GM18502 (cell line): Measurements from ENCODE around the gene GSTM1.
"Not testable (repeated sequence)": the region's sequence is repeated elsewhere in the genome, so short reads cannot be mapped to it uniquely, and the experiment has no call there.

Experiments used
- ATAC-seq: cut with Tn5 transposase; IDR thresholded peaks from one replicate; pipeline ENCODE4 v1.9.1; 2021; ENCODE audit warnings: mild to moderate bottlenecking; ENCODE audit not compliant: unreplicated experiment, poor library complexity

GSTM1 gene

DNA sequence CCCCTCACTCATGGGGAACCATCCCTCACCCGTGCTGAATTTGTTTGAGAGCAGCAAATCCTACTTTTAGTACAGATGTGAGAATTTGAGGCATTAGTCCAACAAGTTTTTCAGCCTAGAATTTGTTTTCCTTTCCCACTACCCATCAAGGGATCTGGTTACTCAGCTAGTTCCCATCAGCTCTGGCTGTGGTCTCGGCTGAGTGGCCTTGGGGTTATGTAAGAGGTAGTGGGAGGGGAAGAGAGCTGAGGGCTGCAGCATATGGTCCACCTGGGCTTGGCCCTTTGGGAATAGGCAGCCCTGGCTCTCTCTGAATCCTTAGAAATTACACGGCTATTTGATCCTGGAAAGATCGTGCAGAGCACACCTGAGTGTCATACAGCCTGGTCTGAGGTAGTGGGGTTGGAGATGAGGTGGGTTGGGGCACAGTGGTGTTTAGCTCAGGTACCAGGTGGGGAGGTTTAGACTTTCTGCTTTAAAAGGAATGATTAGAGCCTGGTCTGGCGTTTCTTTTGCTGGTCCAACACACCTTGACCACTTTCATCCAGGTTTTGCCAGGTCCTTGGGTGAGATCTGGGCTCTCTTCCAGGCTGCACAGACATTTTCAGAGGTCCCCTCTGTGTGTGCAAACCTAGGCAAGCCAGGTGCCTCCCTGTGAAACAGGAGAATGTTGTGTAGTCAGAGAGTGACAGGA lies 27.5 kb upstream of the GSTM1 start:
- ATAC-seq, result no peak

DNA sequence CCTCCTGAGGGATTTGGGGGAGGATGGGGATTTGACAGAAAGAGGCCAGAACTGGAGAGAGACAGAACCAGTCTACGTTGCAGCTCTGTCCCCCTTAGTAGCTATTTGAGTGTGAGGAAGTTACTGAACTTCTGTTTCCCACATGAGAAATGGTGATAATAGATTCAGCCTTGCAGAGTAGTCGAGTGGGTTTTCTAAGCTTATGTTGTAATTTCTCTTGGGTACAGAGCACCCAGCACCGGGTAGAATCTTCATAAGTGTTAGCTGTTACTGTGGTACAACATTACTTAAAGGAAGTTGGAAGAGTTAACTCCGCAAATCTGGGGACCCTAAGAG lies 27.0 kb upstream of the GSTM1 start:
- not testable (repeated sequence) for ATAC-seq

DNA sequence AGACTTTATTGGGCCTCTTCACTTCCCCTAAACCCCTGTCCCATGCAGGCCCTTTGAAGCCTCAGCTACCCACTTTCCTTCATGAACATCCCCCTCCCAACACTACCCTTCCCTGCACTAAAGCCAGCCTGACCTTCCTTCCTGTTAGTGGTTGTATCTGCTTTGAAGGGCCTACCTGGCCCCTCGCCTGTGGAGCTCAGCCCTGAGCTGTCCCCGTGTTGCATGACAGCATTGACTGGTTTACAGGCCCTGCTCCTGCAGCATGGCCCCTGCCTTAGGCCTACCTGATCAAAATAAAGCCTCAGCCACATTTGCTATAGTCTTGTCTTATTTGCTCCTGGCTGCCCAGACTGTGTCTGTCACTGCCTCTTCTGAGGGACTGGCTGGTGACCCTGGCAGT lies 26.2 kb upstream of the GSTM1 start:
- ATAC-seq, result no peak

DNA sequence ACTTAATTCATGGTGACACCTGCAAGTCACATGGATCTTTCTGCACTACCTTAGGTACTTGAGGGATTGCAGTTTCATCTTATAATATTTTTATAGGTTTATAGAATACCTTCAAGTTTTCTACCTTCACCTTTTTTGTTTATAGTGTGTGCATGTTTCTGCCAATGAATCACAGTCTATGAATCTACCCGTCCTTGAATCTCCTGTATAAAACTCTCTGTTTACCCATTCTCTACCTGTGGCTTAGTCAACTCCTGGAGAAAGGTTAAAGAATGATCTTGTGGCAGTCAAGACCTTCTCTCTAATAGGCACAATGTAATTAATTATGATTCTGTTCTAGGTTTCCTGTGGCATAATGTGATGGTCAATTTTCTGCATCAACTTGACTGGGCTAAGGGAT lies 22.9 kb upstream of the GSTM1 start:
- ATAC-seq, result no peak

DNA sequence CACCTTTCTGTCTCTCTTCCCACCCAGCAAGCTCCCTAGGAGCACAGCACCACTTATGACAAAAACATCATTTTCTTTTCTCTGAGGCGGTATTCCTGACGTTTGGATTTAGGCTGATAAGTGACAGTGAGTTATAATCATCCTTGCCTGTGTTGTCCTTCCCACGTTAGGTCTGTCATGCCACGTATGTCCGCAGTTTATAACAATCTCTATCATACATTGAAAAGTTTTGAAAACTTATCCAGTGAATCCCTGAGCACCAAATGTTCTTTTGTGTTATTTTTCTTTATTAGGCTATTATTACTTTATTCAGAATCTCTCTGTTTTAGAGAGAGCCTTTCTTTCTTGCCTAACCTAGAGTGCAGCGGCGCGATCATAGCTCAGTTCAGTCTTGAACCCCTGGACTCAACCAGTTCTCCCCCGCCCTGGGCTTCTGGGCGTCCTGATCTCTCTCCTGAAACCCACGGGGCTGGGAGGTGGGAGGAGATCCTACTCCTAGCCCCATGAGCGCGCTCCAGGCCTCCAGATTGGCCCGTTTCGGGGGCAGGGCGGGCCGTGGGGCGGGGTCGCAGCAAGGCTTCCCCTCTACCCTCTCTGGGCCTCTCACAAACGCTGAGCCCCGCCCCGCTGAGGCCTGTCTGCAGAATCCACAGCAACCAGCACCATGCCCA lies 20.0 kb upstream of the GSTM1 start, which contains the start of gene GSTM2:
GSTM2 (plus strand) TSS at position 606 of the 671 bp plus-strand sequence; CDS start at position 665, 59 bp downstream.
- peak; percentile 93 for ATAC-seq

DNA sequence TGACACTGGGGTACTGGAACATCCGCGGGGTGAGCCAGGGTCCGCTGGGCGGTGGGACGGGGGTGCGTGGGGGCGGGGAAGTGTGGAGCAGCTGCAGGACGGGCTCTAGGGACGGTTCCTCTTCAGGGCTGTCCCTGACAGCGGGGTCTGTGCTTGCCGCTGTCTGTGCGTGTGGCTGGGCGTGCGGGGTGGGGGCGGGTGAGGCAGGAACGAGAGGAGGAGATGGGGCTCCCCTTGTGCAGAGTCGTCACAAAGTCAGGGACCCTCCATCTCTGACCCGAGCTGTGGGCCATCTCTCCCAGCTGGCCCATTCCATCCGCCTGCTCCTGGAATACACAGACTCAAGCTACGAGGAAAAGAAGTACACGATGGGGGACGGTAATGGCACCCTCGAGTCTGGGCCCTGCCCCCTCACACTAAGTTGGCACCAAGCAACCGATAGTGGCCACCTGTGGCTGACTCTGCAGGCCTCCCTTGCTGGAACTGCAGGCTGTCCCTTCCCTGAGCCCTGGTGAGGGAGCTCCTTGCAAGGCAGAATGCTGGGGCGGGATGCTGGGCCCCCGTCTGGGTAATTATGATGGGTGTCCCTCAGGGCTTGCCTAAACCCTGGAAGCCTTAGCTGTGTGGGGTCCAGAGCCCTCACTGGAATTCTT lies 19.4 kb upstream of the GSTM1 start:
- ATAC-seq, result no peak

DNA sequence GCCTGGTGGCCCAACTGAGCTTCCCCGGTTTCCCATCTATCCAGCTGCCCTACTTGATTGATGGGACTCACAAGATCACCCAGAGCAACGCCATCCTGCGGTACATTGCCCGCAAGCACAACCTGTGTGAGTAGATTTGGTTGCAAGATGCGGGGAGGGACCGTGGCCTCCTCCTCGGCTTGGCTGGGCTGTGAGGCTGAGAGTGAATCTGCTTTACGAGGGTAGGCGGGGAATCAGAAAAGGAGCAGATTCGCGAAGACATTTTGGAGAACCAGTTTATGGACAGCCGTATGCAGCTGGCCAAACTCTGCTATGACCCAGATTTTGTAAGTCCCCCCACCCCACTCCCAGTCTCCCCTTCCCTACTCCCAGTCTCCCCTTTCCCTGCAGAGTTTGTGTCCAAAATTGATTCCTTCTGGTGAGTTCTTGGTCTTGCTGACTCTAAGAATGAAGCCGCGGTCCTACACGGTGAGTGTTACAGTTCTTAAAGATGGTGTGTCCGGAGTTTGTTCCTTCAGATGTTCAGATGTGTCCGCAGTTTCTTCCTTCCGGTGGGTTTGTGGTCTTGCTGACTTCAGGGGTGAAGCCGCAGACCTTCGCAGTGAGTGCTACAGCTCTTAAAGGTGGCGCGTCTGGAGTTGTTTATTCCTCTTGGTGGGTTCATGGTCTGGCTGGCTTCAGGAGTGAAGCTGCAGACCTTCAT lies 18.2 kb upstream of the GSTM1 start:
- ATAC-seq, result no peak

DNA sequence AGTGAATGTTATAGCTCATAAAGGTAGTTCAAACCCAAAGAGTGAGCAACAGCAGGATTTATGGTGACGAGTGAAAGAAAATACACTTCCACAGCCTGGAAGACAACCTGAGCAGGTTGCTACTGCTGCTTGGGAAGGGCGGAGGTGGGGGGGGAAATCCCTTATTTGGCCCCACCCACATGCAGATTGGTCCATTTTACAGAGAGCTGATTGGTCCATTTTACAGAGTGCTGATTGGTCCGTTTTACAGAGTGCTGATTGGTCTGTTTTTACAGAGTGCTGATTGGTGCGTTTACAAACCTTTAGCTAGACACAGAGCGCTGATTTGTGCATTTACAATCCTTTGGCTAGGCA lies 17.7 kb upstream of the GSTM1 start:
- ATAC-seq, result not testable (repeated sequence)

DNA sequence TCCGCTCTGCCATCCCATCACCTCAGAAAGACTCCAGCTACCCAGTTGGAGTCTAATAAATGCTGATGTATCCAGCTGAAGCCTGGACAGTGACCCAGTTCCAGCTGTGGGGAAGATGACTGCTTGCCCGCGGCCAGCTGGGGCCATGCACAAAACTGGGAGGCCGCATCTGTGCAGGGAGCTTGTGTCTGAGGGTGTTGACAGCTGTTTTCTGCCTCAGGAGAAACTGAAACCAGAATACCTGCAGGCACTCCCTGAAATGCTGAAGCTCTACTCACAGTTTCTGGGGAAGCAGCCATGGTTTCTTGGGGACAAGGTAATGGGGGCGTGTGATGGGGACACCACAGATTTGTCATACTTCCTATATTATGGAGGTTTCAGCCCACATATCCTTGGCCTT lies 16.6 kb upstream of the GSTM1 start:
- no peak for ATAC-seq

DNA sequence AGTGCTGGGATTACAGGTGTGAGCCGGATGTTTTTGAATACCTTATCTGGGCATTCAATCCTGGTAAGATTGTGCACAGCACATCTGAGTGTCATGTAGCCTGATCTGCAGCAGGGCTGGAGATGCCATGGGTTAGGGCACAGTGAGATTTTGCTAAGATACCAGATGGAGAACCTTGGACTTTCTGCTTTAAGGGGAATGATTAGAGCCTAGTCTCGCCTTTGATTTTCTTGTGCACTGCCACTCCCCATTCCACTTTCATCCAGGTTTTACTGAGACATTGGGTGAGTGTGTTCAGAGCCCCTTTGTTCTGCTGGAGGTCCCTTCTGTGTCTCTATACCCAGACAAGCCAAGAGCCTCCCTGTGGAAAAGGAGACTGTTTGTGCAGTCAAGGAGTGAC lies 13.8 kb upstream of the GSTM1 start:
- ATAC-seq, result not testable (repeated sequence)

DNA sequence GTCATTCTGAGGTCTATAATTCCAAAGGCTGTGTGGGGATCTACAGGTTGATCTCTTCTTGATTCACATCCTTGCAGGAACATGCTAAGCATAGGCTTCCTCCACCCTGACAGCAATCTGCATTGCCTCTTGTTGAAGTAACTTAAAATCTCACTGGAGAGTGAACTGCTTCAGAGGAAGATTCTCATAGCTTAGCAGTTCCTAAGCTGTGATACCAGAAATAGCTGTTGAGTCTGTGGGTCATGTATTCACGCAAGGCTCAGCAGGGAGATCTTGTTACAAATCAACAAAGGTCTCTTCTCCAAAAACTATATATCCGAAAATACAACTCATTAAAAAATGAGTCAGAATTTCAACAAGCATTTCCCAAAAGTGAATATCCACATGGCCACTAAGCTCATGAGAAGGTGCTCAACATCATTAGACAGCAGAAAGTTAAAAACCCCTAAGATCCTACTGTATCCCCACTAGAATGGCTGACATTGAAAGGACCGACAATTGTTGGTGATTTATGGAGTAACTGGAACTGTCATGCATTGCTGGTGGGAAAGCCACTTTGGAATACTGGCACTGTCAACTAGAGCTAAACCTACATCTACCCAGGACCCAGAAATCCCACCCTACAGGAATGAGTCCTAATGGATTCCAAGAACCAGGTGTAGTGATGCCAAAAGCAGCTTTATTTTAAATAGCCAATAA lies 10.8 kb upstream of the GSTM1 start:
- ATAC-seq, result not testable (repeated sequence)

DNA sequence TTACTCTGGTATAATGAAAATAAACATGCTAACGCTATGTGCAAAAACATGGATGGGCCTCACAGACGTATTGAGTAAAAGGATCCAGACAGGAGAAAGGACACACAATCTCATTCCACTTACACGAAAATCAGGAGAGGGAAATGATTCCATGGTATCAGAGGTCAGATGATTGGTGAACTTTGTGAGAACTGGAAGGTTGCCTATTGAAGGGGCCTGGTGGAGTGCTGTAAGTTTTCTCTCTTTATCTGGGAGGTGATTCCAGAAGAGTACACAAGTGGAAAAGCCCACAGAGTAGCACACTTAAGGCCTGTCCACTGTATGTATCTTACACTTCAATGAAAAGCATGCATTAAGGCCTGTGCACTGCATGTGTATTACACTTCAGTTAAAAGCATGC lies 10.2 kb upstream of the GSTM1 start:
- no peak for ATAC-seq

DNA sequence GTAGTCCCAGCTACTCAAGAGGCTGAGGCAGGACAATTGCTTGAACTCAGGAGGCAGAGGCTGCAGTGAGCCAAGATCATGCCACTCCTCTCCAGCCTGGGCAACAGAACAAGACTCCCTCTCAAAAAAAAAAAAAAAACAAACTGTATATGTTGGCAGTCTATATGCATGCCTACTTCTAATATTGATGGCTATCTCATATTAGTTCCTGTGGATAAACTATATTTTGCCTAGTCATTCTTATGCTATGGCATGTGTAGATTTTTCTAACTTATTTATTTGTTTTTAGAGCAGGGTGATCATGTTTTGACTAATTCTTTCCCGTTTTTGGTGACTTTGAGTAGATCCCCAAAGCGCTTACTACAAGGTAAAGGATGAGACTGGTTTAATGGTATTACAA lies 9.0 kb upstream of the GSTM1 start:
- not testable (repeated sequence) for ATAC-seq

DNA sequence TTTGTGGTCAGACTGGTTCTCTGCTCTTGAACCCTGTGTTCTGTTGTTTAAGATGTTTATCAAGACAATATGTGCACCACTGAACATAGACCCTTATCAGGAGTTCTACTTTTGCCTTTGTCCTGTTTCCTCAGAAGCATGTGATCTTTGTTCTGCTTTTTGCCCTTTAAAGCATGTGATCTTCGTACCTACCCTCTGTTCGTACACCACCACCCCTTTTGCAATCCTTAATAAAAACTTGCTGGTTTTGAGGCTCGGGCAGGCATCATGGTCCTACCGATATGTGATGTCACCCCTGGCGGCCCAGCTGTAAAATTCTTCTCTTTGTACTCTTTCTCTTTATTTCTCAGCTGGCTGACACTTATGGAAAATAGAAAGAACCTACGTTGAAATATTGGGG lies 2.8 kb upstream of the GSTM1 start:
- not testable (repeated sequence) for ATAC-seq

DNA sequence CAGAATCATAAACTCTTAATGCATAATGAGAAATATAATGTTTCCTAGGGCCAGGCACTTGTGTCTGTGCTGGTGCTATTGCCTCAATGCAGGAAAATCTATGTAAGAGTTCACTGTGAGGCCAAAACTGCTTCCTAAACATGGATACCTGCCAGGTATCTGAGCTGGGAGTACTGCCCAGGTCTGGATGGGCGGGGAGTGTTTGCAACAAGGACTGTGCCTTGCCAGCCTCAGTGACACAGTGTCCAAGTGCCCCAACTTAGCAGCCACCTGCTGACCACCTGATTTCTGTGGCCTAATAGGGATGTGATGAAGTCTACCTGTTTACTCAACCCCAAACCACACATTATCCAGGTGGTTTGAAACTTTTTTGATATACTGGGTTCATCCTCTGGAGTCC lies 2.2 kb upstream of the GSTM1 start:
- not testable (repeated sequence) for ATAC-seq

DNA sequence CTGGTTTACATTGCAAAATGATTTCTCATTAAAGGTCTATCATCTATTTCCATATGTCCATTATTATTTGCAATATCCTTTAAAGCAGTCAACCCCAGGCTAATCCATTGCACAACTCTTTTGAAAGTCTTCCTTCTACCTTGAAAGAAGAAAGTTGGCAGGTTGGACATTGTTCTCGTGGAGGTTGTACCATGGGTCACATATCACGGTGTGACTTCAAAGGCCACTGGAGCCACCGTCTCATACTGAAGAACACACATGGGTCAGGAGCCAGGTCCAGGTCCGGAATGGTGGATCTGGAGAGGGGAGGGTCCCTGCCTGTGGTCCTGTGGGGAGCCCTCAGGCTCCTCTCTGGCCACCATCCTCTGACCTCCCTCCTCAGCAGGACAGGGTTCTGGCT lies 1.7 kb upstream of the GSTM1 start:
- not testable (repeated sequence) for ATAC-seq

DNA sequence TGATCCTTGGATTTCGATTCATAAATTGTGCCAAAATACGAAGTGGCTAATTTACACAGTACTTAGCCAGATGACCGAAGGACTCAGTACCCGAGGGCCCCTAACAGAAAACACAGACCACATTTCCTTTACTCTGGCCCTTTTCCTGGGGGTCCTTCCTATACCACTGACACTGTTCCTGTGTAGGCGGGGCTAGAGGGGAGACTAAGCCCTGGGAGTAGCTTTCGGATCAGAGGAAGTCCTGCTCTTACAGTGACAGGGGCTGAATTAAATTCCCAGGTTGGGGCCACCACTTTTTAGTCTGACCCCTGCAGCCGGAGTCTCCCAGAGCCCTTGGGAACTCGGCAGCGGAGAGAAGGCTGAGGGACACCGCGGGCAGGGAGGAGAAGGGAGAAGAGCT lies 508 bp upstream of the GSTM1 start:
- peak; percentile 11 for ATAC-seq

DNA sequence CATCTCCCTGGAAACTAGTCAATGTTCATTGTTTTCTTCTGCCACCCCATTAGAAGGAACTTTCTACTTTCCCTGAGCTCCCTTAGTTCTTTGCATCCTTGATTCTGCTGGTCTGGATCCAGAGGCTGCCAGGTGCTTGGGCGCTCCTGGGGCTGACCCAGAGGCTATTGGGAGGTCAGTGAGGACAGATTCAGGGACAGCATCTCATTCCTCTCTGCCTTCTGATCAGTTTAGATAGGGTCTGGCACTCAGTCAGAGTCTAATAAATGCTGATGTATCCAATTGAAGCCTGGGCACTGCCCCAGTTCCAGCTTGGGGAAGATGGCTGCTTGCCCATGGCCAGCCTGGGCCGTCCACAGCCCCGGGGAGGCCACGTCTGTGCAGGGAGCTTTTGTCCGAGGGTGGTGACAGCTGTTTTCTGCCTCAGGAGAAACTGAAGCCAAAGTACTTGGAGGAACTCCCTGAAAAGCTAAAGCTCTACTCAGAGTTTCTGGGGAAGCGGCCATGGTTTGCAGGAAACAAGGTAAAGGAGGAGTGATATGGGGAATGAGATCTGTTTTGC lies 2.3 kb downstream of the GSTM1 start:
- ATAC-seq, result no peak

DNA sequence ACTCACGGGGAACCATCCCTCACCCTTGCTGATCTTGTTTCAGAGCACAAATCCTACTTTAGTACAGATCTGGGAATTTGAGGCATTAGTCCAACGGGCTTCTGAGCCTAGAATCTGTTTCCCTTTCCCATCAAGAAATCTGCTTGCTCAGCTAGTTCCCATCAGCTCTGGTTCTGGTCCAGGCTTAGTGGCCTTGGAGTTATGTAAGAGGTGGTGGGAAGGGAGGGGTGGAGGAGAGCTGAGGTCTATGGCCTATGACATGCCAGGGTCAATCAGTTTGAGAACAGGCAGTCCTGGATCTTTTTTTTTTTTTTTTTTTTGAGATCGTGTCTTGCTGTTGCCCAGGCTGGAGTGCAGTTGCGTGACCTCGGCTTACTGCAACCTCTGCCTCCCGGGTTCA lies 4.1 kb downstream of the GSTM1 start:
- ATAC-seq, result no peak

DNA sequence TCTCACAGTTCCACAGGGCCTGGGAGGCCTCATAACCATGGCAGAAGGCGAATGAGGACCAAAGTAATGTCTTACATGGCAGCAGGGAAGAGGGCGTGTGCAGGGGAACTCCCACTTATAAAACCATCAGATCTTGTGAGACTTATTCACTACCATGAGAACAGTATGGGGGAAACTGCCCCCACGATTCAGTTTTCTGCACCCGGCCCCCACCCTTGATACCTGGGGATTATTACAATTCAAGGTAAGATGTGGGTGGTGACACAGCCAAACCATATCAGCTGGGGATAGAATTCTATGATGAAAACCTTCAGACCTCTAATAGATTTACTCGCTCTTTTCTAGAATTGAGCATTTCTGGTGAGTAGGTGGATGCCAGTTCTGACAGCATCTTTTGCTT lies 6.8 kb downstream of the GSTM1 start:
- not testable (repeated sequence) for ATAC-seq
